ENCODE data around the gene LKAAEAR1. TPM values are rescaled to one million over a fixed set of nuclear protein-coding genes. Genes with fewer than 3 reads are reported as not detected.

Gene LKAAEAR1
- total and polyA plus RNA-seq, 7 donors: 0.19 to 1.5 TPM; not detected in 5

DNA sequence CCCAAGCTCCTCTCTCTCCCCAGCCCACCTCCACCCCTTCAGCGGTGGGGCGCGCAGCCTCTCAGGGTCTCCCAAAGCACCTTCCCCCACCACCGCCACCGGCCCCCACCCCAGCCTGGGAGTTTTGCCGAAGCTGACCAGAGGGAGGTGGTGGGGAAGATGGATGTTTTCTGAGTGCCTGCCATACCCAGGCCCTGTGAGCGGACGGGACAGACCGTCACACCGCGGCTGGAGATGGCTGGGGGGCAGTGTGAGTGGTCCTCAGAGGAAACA, 42.5 kb downstream of the LKAAEAR1 start:
- H3K4me1 ChIP-seq: peaks cover 0 to 40% (median 33%) of the 10 kb centered on the region in 4 donors
- peak overlapping the region in 2 of 4 donors; percentile 39 to 45 for H3K4me3 ChIP-seq
- H3K27me3 ChIP-seq: peaks cover 44 to 99% (median 90%) of the 10 kb centered on the region in 3 donors

GRCh38 chr20:64041040-64041780, 43.0 kb downstream of the LKAAEAR1 start:
- H3K4me1 ChIP-seq: peaks cover 0 to 40% (median 33%) of the 10 kb centered on the region in 4 donors
- WGBS, 2 donors: 53 to 59% methylated on average over 15 of the region's 15 CpGs
- peak overlapping the region in 3 of 4 donors; percentile 48 to 69 (median 51) for H3K27ac ChIP-seq

More for the DNA sequence above, 42.5 kb downstream of the LKAAEAR1 start:
- Histone ChIP-seq H3K27ac (peak overlapping the region in 3 of 4 donors; percentile 48 to 69 (median 51)), H3K36me3 (no peaks in the 10 kb centered on the region), H3K9me3 (no peaks in the 10 kb centered on the region)
- TF ChIP-seq, protein P1, sequence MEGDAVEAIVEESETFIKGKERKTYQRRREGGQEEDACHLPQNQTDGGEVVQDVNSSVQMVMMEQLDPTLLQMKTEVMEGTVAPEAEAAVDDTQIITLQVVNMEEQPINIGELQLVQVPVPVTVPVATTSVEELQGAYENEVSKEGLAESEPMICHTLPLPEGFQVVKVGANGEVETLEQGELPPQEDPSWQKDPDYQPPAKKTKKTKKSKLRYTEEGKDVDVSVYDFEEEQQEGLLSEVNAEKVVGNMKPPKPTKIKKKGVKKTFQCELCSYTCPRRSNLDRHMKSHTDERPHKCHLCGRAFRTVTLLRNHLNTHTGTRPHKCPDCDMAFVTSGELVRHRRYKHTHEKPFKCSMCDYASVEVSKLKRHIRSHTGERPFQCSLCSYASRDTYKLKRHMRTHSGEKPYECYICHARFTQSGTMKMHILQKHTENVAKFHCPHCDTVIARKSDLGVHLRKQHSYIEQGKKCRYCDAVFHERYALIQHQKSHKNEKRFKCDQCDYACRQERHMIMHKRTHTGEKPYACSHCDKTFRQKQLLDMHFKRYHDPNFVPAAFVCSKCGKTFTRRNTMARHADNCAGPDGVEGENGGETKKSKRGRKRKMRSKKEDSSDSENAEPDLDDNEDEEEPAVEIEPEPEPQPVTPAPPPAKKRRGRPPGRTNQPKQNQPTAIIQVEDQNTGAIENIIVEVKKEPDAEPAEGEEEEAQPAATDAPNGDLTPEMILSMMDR (IDR thresholded peaks at IDR 0.05): no peak
- TF ChIP-seq POLR2A (IDR thresholded peaks at IDR 0.05) (no peak), EP300 (IDR thresholded peaks at IDR 0.05) (no peak), POLR2AphosphoS5 (IDR thresholded peaks at IDR 0.05) (no peak)
- intact Hi-C loops (cut with DNase I): no loop called here
- DNase-seq: no peak
- WGBS, 2 donors: 15 to 45% methylated on average over 11 of the region's 11 CpGs

DNA sequence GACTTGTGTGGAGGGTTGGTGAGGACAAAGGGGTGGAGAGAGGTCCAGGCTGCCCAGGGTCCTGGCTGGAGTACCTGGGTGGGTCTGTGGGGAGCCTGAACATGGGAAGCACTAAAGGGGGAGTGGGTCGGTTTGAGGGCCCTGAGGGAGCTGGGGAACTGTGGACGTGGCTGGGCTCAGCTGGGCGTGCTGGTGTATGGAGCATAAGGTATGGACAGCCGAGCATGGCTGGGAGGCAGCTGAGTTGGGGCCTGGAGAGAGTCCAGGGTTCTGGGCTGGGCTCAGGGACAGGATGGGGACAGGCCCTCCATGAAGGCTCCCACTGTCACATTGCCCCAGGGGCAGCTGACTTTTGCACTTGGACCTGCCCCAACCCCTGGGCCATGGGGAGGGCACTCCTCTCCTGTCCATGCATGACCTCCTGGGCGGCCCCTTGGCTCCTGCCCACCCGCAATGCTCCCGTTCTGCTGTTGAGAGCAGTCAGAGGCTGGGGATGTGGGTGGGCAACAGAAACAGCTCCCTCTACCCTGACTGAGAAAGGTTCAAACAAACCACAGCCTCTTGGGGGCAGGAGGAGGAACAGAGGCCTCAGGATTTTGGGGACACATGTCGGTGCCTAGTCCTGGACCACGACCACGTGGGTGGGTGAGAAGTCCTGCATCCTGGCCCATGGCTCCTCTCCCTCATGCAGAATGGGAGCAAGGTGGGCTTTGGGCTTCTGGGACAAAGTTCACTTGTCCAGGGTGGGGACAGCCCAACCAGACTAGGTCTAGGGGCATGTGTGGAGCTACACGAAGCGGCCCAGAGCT, 43.8 kb downstream of the LKAAEAR1 start:
- H3K4me3 ChIP-seq: no peak overlapping the region
- intact Hi-C loops (cut with DNase I): no loop called here
- peaks cover 0 to 40% (median 33%) of the 10 kb centered on the region in 4 donors for H3K4me1 ChIP-seq
- no peaks in the 10 kb centered on the region for H3K9me3 ChIP-seq
- WGBS, 2 donors: 70 to 72% methylated on average over 12 of the region's 12 CpGs
- H3K36me3 ChIP-seq: peaks cover 0 to 2% (median 0%) of the 10 kb centered on the region in 4 donors
- peaks cover 44 to 90% (median 84%) of the 10 kb centered on the region in 3 donors for H3K27me3 ChIP-seq
- no peak for DNase-seq
- TF ChIP-seq, protein P1 (IDR thresholded peaks at IDR 0.05): no peak
- TF ChIP-seq EP300 (IDR thresholded peaks at IDR 0.05): no peak
- no peak for TF ChIP-seq POLR2AphosphoS5 (IDR thresholded peaks at IDR 0.05)
- no peak for TF ChIP-seq POLR2A (IDR thresholded peaks at IDR 0.05)
- H3K27ac ChIP-seq: peak overlapping the region in 1 of 4 donors; percentile 12

More at GRCh38 chr20:64041040-64041780, 43.0 kb downstream of the LKAAEAR1 start:
- Histone ChIP-seq H3K36me3 (no peaks in the 10 kb centered on the region), H3K9me3 (no peaks in the 10 kb centered on the region), H3K27me3 (peaks cover 44 to 98% (median 91%) of the 10 kb centered on the region in 3 donors), H3K4me3 (peak overlapping the region in 1 of 4 donors; percentile 45)
- no peak for DNase-seq
- intact Hi-C loops (cut with DNase I): no loop called here
- TF ChIP-seq POLR2A (IDR thresholded peaks at IDR 0.05) (no peak), POLR2AphosphoS5 (IDR thresholded peaks at IDR 0.05) (no peak), EP300 (IDR thresholded peaks at IDR 0.05) (no peak)
- TF ChIP-seq, protein P1 (IDR thresholded peaks at IDR 0.05): no peak

DNA sequence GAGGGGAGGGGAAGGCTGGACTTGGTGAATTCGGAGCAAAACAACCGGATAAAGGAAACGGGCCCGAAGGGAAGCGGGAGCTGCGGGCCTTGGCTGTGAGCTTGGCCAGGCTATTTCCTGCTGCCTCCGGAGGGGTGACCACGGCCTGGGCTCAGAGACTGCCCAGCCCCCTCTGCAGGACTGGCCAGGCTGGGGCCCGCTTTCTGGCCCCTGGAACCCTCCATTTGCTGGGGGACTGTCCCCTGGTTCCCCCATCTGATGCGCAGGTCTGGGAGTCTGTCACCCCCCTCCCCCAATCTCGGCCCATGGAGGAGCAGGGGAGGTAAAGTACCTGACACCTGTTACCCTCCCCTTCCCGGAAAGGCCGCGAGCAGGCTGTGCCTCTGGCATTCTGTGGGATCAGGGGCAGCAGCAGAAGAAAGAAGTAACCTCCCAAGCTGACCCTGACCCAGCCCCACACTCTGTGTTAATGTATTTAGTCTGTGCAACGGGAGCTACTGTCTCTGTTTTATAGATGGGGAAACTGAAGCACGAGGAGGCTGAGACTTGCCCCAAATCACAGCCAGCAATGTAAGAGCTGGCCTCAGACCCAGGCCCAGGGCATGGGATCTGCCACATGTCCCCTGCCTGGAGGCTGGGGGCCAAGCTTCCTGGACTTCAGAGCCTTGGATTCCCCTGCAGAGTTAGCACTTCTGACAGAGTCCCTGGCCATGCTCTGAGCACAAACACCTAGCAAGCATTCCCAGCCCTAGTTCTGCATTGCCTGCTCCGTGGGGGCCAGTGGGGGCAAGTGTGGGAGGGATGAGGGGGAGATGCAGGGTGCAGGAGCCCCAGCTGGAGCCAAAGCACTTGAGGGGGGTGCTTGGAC, 44.7 kb downstream of the LKAAEAR1 start:
- H3K27ac ChIP-seq: peak overlapping the region in 1 of 4 donors; percentile 0
- H3K4me1 ChIP-seq: peaks cover 0 to 40% (median 33%) of the 10 kb centered on the region in 4 donors
- 7 to 21% methylated on average over 17 of the region's 17 CpGs for WGBS, 2 donors
- H3K4me3 ChIP-seq: peak overlapping the region in 3 of 4 donors; percentile 42 to 54 (median 52)
- TF ChIP-seq POLR2AphosphoS5 (IDR thresholded peaks at IDR 0.05): no peak
- TF ChIP-seq, protein P1 (IDR thresholded peaks at IDR 0.05): no peak
- H3K9me3 ChIP-seq: no peaks in the 10 kb centered on the region
- no peak for DNase-seq
- peaks cover 0 to 11% (median 0%) of the 10 kb centered on the region in 4 donors for H3K36me3 ChIP-seq
- H3K27me3 ChIP-seq: peaks cover 44 to 81% (median 74%) of the 10 kb centered on the region in 3 donors
- intact Hi-C loops (cut with DNase I): loop anchor here (2.0 kb wide), 1 partner anchor 81 kb away; no protein-coding TSS in a partner anchor
